Kidney (tissue), 14 donors: ENCODE results near the gene ARHGEF1. TPM values are rescaled to one million over a fixed set of nuclear protein-coding genes. Genes with fewer than 3 reads are reported as not detected.
A peak's percentile ranks its signal among the peaks of the same experiment; 100 is the strongest.

Experiments
- DNase-seq, 5 donors: peaks; one replicate each; pipeline ENCODE4 v3.0.0-alpha.2; 2013 to 2020
- FAIRE-seq: peaks from 2 replicates; lab custom pipeline; 2012; peaks lifted over from hg19 to GRCh38; lab: Jason Lieb, UNC
- H3K27ac ChIP-seq, 2 donors: one replicate each; pipeline ENCODE4 v1.7.0; 2013; ENCODE audit warnings: low read depth in 2 of 2, low read length in 2 of 2, inconsistent platforms in 1 of 2
- H3K27me3 ChIP-seq: one replicate; pipeline ENCODE4 v1.7.1; 2013; ENCODE audit warnings: low read length, inconsistent platforms; ENCODE audit not compliant: control insufficient read depth, insufficient read depth
- H3K36me3 ChIP-seq, 3 donors: one replicate each; pipeline versions ENCODE4 v1.7.0 to v1.7.1; 2013; ENCODE audit warnings: low read length in 3 of 3, control low read depth in 1 of 3, inconsistent platforms in 1 of 3; ENCODE audit not compliant: insufficient read depth in 3 of 3, control insufficient read depth in 2 of 3
- H3K4me1 ChIP-seq, 3 donors: one replicate each; pipeline versions ENCODE4 v1.7.0 to v1.7.1; 2013; ENCODE audit warnings: low read length in 3 of 3, inconsistent platforms in 1 of 3, low read depth in 1 of 3; ENCODE audit not compliant: control insufficient read depth in 2 of 3, insufficient read depth in 2 of 3
- H3K4me3 ChIP-seq, 3 donors: one replicate each; pipeline versions ENCODE4 v1.7.0 to v1.8.1; 2013; ENCODE audit warnings: low read length in 3 of 3, control low read depth in 1 of 3, inconsistent platforms in 1 of 3
- H3K9ac ChIP-seq, 3 donors: one replicate each; pipeline versions ENCODE4 v1.7.0 to v1.7.1; 2013; ENCODE audit warnings: low read length in 3 of 3, control low read depth in 1 of 3, inconsistent platforms in 1 of 3
- H3K9me3 ChIP-seq, 3 donors: one replicate each; pipeline versions ENCODE4 v1.7.0 to v1.7.1; 2013; ENCODE audit warnings: low read length in 3 of 3, control low read depth in 1 of 3, inconsistent platforms in 1 of 3; ENCODE audit not compliant: control insufficient read depth in 2 of 3, insufficient read depth in 1 of 3
- CTCF ChIP-seq: IDR thresholded peaks from 3 replicates; pipeline ENCODE4 v1.5.1; 2012; ENCODE audit warnings: mild to moderate bottlenecking, moderate library complexity, borderline replicate concordance; ENCODE audit not compliant: insufficient read depth; ENCODE audit errors: extremely low read depth
- intact Hi-C: fragments of 100-400 bp; cut with DNase I; formaldehyde crosslinking; loops from one replicate; pipeline ENCODE4 v1.11.1; 2022
- polyA plus RNA-seq: library from polyadenylated mRNA; stranded (reverse); fragments of 350-450 nt; fragmentation: Illumina TruSeq; extraction: RNeasy Lipid Tissue Mini Kit (QIAGEN cat#74804); gene quantifications from one replicate; pipeline ENCODE4 v1.2.3, GENCODE V29; 2014; ENCODE audit warnings: low read depth, low replicate concordance; ENCODE audit not compliant: insufficient read depth
- total RNA-seq: library from RNA; stranded (reverse); fragmentation: NEBNext Ultra II Directional; extraction: Animal tissue kit (Norgen Biotek cat#: 25700); gene quantifications from one replicate; pipeline ENCODE4 v1.2.1, GENCODE V29; 2021
- donor health status: control.
- donor health status: control.
- donor health status: control.
- donor health status: control.
- donor health status: control.
- donor health status: DM: yes; HTN: yes; CAD: no.
- donor health status: Normal renal cell carcinoma (clear cell type).

ARHGEF1 gene
- total and polyA plus RNA-seq, 2 donors from 2014 or later: 39.0 to 139 TPM

GRCh38 chr19:41861846-41862245 lies 21.1 kb upstream of the ARHGEF1 start:
- no peak for FAIRE-seq
- TF ChIP-seq CTCF: no peak
- Histone ChIP-seq H3K4me1 (peaks cover 2 to 22% (median 11%) of the 10 kb centered on the region in 3 donors), H3K9me3 (no peaks in the 10 kb centered on the region), H3K4me3 (peak overlapping the region in 1 of 3 donors; percentile 87), H3K9ac (peak overlapping the region in 2 of 3 donors; percentile 94 to 98), H3K36me3 (peaks cover 17 to 34% (median 20%) of the 10 kb centered on the region in 3 donors), H3K27me3 (no peaks in the 10 kb centered on the region), H3K27ac (no peak overlapping the region)
- peak in 1 of 5 donors; percentile 33 for DNase-seq
- intact Hi-C loops: no loop called here

DNA sequence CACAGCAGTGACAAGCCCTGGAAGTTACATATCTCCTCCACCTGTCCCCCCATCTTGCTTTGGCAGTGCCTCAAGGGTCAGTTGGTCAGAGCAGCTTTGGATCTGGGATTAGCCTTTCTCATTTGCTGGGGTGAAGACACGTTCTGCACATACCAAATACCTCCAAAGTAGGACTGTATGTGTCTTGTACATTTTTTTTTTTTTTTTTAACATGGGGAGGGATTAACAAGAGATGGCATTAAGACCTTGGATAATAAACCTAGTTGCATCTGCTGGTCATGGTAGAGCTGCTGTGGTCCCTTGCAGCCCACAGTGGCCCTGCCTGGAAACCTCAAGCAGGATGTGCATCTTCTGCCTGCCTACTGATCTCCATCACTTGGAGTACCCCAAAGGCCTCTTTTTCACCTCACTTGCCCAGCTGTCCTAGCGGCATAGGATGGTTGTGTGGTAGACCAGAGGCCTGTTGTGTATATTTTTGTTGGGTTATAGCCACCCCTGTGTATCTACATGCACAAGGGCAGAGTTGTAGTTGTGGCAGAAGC lies 20.5 kb upstream of the ARHGEF1 start:
- H3K27ac ChIP-seq: no peak overlapping the region
- no peak for FAIRE-seq
- peaks cover 2 to 22% (median 11%) of the 10 kb centered on the region in 3 donors for H3K4me1 ChIP-seq
- no peak overlapping the region for H3K9ac ChIP-seq
- DNase-seq: peak in 1 of 5 donors; percentile 29
- TF ChIP-seq CTCF: no peak
- intact Hi-C loops: no loop called here
- no peaks in the 10 kb centered on the region for H3K9me3 ChIP-seq
- H3K27me3 ChIP-seq: no peaks in the 10 kb centered on the region
- H3K36me3 ChIP-seq: peaks cover 17 to 34% (median 20%) of the 10 kb centered on the region in 3 donors
- H3K4me3 ChIP-seq: no peak overlapping the region

DNA sequence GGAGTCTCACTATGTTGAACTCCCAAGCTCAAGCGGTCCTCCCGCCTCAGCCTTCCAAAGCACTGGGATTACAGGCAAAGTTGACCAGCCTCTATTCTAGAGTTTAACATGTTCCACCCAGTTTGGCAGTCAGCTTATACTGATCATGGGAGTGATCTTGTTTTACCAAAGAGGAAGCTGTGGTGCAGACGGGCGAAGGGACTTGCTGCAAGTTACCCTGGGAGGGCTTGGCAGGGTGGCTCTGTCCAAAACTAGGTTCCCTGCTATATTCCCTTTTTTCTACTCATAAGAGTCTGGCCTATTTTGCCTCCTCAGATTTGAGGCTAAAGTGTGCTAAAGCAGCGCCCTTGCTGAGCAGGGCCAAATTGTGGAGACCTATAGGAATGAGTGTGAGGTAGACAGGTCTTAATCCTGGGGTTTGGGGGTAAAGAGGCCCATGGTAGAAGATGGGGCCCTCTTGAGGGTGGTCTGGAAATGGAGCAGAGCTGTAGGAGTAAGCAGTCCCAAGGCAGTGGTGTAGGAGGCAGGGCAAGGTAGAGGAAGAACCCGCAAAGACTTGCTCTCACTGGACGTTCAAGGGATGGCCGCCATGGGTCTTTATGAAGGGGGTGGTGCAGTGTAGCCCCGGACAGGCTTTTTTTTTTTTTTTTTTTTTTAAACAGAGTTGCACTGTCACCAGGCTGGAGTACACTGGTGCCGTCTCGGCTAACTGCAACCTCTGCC lies 19.6 kb upstream of the ARHGEF1 start:
- Histone ChIP-seq H3K9me3 (no peaks in the 10 kb centered on the region), H3K27me3 (no peaks in the 10 kb centered on the region), H3K4me3 (no peak overlapping the region), H3K4me1 (peaks cover 2 to 22% (median 11%) of the 10 kb centered on the region in 3 donors), H3K9ac (no peak overlapping the region), H3K27ac (no peak overlapping the region), H3K36me3 (peaks cover 17 to 40% (median 21%) of the 10 kb centered on the region in 3 donors)
- FAIRE-seq (no peak), DNase-seq (peak in 1 of 5 donors; percentile 26)
- no peak for TF ChIP-seq CTCF
- intact Hi-C loops: no loop called here
